K562 (cell line): ENCODE data around the gene ZNF787. TPM values are rescaled to one million over a fixed set of nuclear protein-coding genes. Genes with fewer than 3 reads are reported as not detected.

Source experiments
- ADNP ChIP-seq: fragments of 200-800 bp; sonication (Bioruptor generic); IDR thresholded peaks from 2 replicates; pipeline ENCODE4 v1.6.1; 2016; ENCODE audit warnings: missing genetic modification characterization, missing compliant biosample characterization
- CBFB ChIP-seq: sonication (generic); formaldehyde crosslinking; IDR thresholded peaks from 2 replicates; pipeline ENCODE4 v1.4.0; 2020; ENCODE audit warnings: mild to moderate bottlenecking, missing genetic modification reagents
- CHD2 ChIP-seq: IDR thresholded peaks from 2 replicates; pipeline ENCODE4 v1.6.1; 2011; ENCODE audit warnings: low read depth, low read length
- EHMT2 ChIP-seq: fragments of 450-650 bp; IDR thresholded peaks from 2 replicates; pipeline ENCODE4 v1.6.1; 2018; ENCODE audit warnings: antibody characterized with exemption
- GABPA ChIP-seq: fragments of 200-800 bp; sonication (Bioruptor generic); conservative IDR thresholded peaks from 2 replicates; pipeline ENCODE4 v1.6.1; 2016; ENCODE audit warnings: low read depth, missing genetic modification characterization, missing compliant biosample characterization
- HNRNPUL1 ChIP-seq: fragments of 200-400 bp; formaldehyde crosslinking; IDR thresholded peaks from 2 replicates; pipeline ENCODE4 v1.6.1; 2017; ENCODE audit warnings: low read length
- MXI1 ChIP-seq: IDR thresholded peaks from 2 replicates; pipeline ENCODE4 v1.6.1; 2011; ENCODE audit warnings: low read depth, mild to moderate bottlenecking, improper control_type of control experiment, low read length
- MYNN ChIP-seq, 2 experiments: sonication (generic); formaldehyde crosslinking in 1 of 2; IDR thresholded peaks; 2 replicates each; pipeline versions ENCODE4 v1.5.0 to v1.6.1; 2016 to 2020; ENCODE audit warnings: antibody characterized with exemption in 1 of 2, missing genetic modification reagents in 1 of 2
- NFIC ChIP-seq: fragments of 450-650 bp; IDR thresholded peaks from 2 replicates; pipeline ENCODE4 v1.6.1; 2017; ENCODE audit warnings: mild to moderate bottlenecking, inconsistent platforms
- OTX1 ChIP-seq: fragments of 450-650 bp; formaldehyde crosslinking; IDR thresholded peaks from 2 replicates; pipeline ENCODE4 v1.4.0; 2022; ENCODE audit warnings: mild to moderate bottlenecking
- SAP30 ChIP-seq: fragments of 200-600 bp; sonication (generic); IDR thresholded peaks from 2 replicates; pipeline ENCODE4 v1.6.1; 2012; ENCODE audit warnings: borderline replicate concordance, low read depth, mild to moderate bottlenecking, moderate library complexity, low read length, control low read depth, inconsistent platforms; ENCODE audit not compliant: insufficient read depth, poor library complexity, severe bottlenecking
- STAT5B ChIP-seq: fragments of 250-450 bp; sonication (Bioruptor Pico); IDR thresholded peaks from 2 replicates; pipeline ENCODE4 v1.8.0; 2021; ENCODE audit warnings: mild to moderate bottlenecking, inconsistent platforms
- TEAD2 ChIP-seq: fragments of 450-650 bp; IDR thresholded peaks from 2 replicates; pipeline ENCODE4 v1.6.1; 2016; ENCODE audit warnings: missing genetic modification characterization, control low read depth, missing compliant biosample characterization
- ZKSCAN3 ChIP-seq: fragments of 250-450 bp; sonication (Bioruptor Pico); IDR thresholded peaks from 2 replicates; pipeline ENCODE4 v1.4.0; 2020
- ZNF77 ChIP-seq: fragments of 250-450 bp; sonication (Bioruptor Pico); IDR thresholded peaks from 2 replicates; pipeline ENCODE4 v1.5.0; 2020
- polyA plus RNA-seq, 8 experiments: library from polyadenylated mRNA; depleted of rRNA in 4 of 8; stranded (reverse) in 5 of 8; unstranded in 3 of 8; fragments of >200 nt; fragmentation: Nextera tagmentation in 2 of 8; fragmentation: Illumina TruSeq in 1 of 8; extraction: Ambion mirVana in 2 of 8; extraction: Trizol in 1 of 8; gene quantifications; 2 replicates each; pipeline versions ENCODE4 v1.2.1 to v1.2.3, GENCODE V29; 2011 to 2014; ENCODE audit warnings: inconsistent platforms in 1 of 8, missing spikeins in 1 of 8
- total RNA-seq, 7 experiments: library from RNA; depleted of rRNA in 6 of 7; stranded (reverse); fragments of >200 nt in 6 of 7; fragmentation: Illumina TruSeq in 2 of 7; extraction: Trizol in 2 of 7; gene quantifications; 2 replicates each; pipeline versions ENCODE4 v1.2.1 to v1.2.3, GENCODE V29; 2011 to 2021; ENCODE audit warnings: low replicate concordance in 1 of 7
- TF ChIP-seq, protein P1 (sequence below): fragments of 250-450 bp; sonication (Bioruptor Pico); IDR thresholded peaks from 2 replicates; pipeline ENCODE4 v1.5.0; 2021; ENCODE audit warnings: mild to moderate bottlenecking, moderate library complexity
- TF ChIP-seq, protein P2 (sequence below): IDR thresholded peaks from 2 replicates; pipeline ENCODE4 v1.6.1; 2011; ENCODE audit warnings: borderline replicate concordance, low read depth, mild to moderate bottlenecking, moderate library complexity, low read length; ENCODE audit not compliant: insufficient read depth, poor library complexity, severe bottlenecking
- TF ChIP-seq, protein P3 (sequence below): sonication (generic); formaldehyde crosslinking; IDR thresholded peaks from 2 replicates; pipeline ENCODE4 v1.8.0; 2022; ENCODE audit warnings: mild to moderate bottlenecking, missing genetic modification reagents

The ZNF787 gene
- total and polyA plus RNA-seq, 9 of the 15 experiments (the other 6 are each of a cell fraction or from before 2014, with no cell fraction given) = 0.45 to 77.6 (median 7.3) TPM

DNA sequence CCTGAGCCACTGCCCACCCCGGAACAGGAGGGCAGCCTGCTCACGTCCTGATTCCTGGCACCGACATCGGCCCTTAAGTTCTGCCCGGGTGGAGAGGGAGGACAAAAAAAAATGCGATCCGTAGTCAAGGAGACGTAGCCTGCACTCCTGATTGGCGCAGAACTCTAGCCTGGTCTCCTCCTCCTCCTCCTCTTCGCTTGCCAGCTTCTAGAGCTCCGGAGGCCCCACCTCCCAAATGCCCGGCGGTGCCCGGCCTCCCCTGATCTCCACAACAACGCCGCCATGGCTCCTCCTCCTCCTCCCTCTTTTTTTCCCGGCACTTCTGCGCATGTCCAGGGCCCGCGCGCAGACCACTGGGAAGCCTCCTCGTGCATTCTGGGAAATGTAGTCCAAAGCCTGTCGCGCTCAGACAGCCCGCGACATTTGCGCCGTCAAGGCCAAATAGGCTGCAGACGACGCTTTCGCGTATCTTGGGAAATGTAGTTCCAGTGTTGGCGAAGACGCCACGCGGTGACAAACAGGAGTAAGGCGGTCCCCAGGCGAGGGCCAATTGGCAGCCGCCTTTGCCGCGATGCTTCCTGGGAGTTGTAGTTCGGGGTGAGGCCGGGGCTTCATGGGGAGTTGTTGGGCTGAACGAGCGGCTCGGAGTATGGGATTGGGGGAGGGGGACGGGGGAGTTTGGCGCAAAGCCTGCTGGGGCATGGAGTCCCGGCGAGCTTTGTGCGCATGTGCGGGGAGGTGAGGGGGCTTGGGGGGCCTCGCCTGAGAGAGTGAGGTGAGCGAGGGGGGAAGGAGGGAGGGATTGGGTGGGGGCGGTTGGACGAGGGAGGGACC, 19.7 kb upstream of the ZNF787 start, which contains the start of gene ZNF444 (continued):
- TF ChIP-seq, protein P1, sequence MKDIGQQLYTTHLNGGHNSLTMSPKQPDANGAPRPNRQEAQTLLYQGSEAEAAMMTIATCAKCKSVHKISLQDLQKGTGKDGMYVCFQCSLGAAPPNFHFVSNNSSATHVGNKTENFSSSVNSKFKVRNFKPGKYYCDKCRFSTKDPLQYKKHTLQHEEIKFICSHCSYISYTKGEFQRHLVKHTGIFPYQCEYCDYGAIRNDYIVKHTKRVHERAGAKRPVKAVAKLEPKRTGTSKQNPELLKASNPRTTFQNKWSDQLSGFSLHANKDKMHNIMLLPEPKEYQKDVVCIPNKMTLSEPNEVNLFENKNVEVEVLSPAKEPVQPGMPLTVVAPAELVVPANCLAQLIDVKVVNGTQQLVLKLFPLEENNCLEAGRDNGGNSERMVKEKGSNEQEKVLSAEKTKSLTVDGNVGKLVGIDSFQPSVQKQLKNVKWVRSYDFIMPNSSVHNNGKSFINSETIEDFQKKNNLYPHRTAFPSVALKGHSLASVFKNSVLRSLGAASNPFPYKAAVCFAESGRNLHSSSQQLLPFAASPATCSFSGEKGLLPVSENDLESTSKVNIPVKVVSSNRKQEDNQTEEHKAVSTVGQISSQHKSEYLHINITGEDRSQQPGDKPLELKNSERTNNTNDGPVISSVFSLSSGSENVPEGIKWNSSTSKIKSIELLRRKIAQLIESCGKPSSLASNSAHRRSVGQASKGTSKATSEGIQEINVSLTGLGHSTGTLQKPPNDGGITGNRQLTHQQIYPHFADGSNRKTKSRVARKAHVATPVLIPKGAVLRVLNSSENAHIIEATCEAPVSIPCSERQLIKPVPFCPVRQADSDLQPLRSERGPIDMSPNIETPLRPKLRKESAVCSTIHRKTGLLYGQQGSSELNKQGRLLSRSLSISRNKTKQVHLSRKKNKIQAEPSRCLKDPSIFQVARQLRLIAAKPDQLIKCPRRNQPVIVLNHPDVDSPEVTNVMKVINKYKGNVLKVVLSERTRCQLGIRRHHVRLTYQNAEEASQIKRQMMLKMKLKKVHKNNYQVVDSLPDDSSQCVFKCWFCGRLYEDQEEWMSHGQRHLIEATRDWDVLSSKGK = no peak
- no peak for TF ChIP-seq ADNP (tag)
- TF ChIP-seq OTX1 (CRISPR knock-in tag) = peak; percentile 12; the same call in 1 of the 2 replicates
- no peak for TF ChIP-seq MYNN (IDR thresholded peaks at IDR 0.05)
- no peak for TF ChIP-seq MYNN (CRISPR knock-in tag; IDR thresholded peaks at IDR 0.05)
- no peak for TF ChIP-seq EHMT2
- TF ChIP-seq STAT5B = no peak
- peak; percentile 84 for TF ChIP-seq CHD2
- no peak for TF ChIP-seq ZKSCAN3 (CRISPR knock-in tag)
- no peak; the same call in 1 of the 2 replicates for TF ChIP-seq NFIC
- TF ChIP-seq CBFB (CRISPR knock-in tag) = no peak
- TF ChIP-seq, protein P2, sequence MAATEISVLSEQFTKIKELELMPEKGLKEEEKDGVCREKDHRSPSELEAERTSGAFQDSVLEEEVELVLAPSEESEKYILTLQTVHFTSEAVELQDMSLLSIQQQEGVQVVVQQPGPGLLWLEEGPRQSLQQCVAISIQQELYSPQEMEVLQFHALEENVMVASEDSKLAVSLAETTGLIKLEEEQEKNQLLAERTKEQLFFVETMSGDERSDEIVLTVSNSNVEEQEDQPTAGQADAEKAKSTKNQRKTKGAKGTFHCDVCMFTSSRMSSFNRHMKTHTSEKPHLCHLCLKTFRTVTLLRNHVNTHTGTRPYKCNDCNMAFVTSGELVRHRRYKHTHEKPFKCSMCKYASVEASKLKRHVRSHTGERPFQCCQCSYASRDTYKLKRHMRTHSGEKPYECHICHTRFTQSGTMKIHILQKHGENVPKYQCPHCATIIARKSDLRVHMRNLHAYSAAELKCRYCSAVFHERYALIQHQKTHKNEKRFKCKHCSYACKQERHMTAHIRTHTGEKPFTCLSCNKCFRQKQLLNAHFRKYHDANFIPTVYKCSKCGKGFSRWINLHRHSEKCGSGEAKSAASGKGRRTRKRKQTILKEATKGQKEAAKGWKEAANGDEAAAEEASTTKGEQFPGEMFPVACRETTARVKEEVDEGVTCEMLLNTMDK = no peak
- TF ChIP-seq HNRNPUL1 = no peak
- TF ChIP-seq MXI1 = no peak
- TF ChIP-seq, protein P3, sequence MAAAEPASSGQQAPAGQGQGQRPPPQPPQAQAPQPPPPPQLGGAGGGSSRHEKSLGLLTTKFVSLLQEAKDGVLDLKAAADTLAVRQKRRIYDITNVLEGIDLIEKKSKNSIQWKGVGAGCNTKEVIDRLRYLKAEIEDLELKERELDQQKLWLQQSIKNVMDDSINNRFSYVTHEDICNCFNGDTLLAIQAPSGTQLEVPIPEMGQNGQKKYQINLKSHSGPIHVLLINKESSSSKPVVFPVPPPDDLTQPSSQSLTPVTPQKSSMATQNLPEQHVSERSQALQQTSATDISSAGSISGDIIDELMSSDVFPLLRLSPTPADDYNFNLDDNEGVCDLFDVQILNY (CRISPR knock-in tag) = no peak
- no peak for TF ChIP-seq SAP30
- TF ChIP-seq ZNF77 (CRISPR knock-in tag) = no peak
- no peak for TF ChIP-seq TEAD2
- TF ChIP-seq GABPA (tag) = peak; percentile 68
